Neutrophil (primary cell): Measurements from ENCODE around the gene CLINT1.

Experiments
- H3K27ac ChIP-seq: fragments of 200-600 bp; sonication (generic); 2 replicates; pipeline ENCODE4 v1.5.1; 2016; ENCODE audit warnings: mild to moderate bottlenecking, moderate library complexity
- H3K27me3 ChIP-seq: fragments of 200-600 bp; sonication (generic); 2 replicates; pipeline ENCODE4 v1.6.0; 2016; ENCODE audit warnings: mild to moderate bottlenecking
- H3K36me3 ChIP-seq: fragments of 200-600 bp; sonication (generic); 2 replicates; pipeline ENCODE4 v1.5.1; 2017
- H3K4me1 ChIP-seq, 2 experiments: fragments of 200-600 bp in 1 of 2; sonication (generic) in 1 of 2; 1 replicate in 1 of 2; 2 replicates in 1 of 2; pipeline versions ENCODE4 v1.5.1 to v1.6.1; 2013 to 2016; ENCODE audit warnings: low read depth in 1 of 2, low read length in 1 of 2, mild to moderate bottlenecking in 1 of 2, moderate library complexity in 1 of 2; ENCODE audit not compliant: control insufficient read depth in 1 of 2, insufficient read depth in 1 of 2
- H3K4me3 ChIP-seq, 2 experiments: fragments of 200-600 bp in 1 of 2; sonication (generic) in 1 of 2; 1 replicate in 1 of 2; 2 replicates in 1 of 2; pipeline ENCODE4 v1.5.1; 2013 to 2016; ENCODE audit warnings: low read depth in 1 of 2, low read length in 1 of 2, mild to moderate bottlenecking in 1 of 2, moderate library complexity in 1 of 2
- H3K9me3 ChIP-seq: fragments of 200-600 bp; sonication (generic); 2 replicates; pipeline ENCODE4 v1.5.1; 2016
- TF ChIP-seq, protein P1 (sequence below): fragments of 200-600 bp; sonication (generic); IDR thresholded peaks from 2 replicates; pipeline ENCODE4 v1.5.1; 2016; ENCODE audit warnings: antibody characterized with exemption

The CLINT1 gene

DNA sequence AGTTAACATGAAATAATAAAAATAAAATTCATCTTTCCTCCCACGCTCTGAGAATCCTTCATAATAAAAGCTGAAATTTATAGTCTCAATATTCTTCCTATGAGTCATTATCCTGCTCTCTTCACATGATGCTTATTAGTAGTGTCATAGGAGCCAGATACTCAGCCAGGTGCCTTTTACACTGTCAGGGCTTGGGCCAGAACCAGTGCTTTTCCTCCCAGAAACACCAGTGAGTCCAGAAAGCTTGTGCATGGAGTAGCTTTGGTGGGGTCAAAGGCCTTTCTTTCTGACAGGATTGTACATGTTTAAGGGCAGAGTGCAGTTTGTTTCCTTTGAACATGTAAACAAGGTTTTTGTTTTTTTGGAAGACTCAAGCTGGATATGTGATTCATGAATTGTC lies 108.6 kb downstream of the CLINT1 start:
- Histone ChIP-seq H3K9me3 (no peaks in the 10 kb centered on the region), H3K4me3 (no peak overlapping the region), H3K27me3 (no peaks in the 10 kb centered on the region), H3K36me3 (peaks cover 12% of the 10 kb centered on the region), H3K27ac (no peak overlapping the region), H3K4me1 (no peaks in the 10 kb centered on the region)
- TF ChIP-seq, protein P1, sequence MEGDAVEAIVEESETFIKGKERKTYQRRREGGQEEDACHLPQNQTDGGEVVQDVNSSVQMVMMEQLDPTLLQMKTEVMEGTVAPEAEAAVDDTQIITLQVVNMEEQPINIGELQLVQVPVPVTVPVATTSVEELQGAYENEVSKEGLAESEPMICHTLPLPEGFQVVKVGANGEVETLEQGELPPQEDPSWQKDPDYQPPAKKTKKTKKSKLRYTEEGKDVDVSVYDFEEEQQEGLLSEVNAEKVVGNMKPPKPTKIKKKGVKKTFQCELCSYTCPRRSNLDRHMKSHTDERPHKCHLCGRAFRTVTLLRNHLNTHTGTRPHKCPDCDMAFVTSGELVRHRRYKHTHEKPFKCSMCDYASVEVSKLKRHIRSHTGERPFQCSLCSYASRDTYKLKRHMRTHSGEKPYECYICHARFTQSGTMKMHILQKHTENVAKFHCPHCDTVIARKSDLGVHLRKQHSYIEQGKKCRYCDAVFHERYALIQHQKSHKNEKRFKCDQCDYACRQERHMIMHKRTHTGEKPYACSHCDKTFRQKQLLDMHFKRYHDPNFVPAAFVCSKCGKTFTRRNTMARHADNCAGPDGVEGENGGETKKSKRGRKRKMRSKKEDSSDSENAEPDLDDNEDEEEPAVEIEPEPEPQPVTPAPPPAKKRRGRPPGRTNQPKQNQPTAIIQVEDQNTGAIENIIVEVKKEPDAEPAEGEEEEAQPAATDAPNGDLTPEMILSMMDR: no peak

DNA sequence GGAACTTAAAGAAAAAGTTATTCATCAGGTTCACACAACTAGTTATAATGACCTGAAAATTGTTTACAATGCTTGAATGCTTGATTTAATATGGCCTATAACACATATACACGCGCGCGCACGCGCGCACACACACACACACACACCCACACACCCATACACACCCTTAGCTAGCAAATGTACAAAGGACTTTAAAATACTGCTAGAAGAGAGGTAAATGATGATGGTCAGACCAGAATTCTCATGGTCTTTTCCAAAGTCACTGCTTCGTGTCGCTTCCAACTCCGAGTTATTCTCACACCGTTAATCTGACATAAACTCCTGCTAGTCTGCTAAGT lies 109.5 kb downstream of the CLINT1 start:
- Histone ChIP-seq H3K27me3 (no peaks in the 10 kb centered on the region), H3K36me3 (peaks cover 5% of the 10 kb centered on the region), H3K9me3 (no peaks in the 10 kb centered on the region), H3K4me3 (no peak overlapping the region), H3K27ac (no peak overlapping the region), H3K4me1 (peaks cover 4 to 5% of the 10 kb centered on the region in 2 experiments)
- TF ChIP-seq, protein P1: no peak

DNA sequence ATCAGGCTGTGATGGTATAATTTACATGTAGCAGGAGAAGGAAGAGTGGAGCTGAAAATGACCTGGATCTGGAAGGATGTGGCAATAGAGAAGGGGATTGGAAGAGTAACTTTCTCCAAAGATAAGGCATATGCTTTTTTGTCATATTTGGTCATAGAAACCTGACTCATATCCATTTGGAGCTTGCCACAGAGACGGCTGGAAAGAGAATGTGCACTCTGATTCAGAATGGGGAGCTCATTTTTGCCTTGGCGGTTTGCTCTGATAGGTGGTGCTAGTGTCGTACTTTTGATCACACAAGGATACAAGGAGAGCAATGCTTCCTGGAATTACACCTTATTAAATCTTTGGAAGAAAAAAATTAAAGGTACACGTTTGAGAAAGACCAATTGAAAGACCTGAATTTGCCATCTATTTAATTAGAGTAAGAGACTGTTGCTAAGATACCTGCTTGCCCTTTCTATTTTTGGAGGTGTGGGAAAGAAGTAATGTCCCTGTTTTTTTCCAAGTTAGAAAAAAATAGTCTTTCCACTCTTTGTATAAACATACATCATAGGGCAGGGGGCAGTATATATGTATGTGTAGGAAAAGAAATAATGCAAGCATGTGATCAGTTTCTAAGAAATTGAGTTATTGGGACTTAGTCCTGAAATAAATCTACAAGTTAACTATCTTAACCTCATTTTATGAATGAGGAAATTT lies 110.0 kb downstream of the CLINT1 start:
- no peak overlapping the region for H3K27ac ChIP-seq
- TF ChIP-seq, protein P1: no peak

DNA sequence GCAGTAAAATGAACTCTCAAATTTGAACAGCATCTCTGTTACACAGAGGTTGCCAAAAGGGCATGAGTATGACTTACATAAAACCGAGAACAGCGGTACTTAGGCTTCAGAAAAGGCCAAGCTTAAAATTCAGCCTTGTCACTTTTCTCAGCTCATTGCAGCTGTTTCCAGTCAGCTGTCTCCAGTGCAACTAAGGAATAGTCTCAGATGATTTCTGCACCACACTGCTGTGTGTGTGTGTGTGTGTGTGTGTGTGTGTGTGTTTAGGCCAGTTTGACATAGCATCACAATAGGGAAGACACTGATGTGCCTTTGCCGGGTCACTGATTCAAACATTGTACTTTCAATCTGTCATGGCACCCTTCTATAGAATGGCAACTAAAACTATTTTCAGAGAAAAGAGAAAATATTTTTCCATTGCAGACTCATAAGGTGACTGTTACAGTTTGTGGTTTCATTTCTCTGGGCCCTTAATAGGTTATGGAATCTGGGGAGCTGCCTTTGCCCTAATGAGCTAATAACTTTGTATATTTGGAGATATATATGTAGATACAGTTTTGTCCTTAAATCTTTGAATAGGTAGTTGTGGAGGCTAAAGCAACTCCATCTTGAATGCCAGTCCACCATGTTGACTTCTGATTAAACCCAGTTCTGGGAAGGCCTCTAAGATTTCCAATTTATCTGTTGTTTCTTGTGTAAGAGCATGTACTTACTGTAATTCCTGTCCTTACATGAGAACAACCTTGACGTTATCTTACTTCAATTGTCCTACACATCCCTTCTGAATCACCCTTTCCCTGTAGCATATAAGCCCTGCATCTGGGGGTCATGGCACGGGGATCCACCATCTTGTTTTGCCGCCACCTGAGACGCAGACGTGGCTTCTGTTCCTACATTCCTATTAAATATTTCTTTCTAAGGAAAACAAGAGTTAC lies 110.9 kb downstream of the CLINT1 start:
- Histone ChIP-seq H3K27ac (no peak overlapping the region), H3K27me3 (no peaks in the 10 kb centered on the region), H3K9me3 (no peaks in the 10 kb centered on the region), H3K4me3 (no peak overlapping the region), H3K4me1 (peaks cover 13% of the 10 kb centered on the region in 2 experiments), H3K36me3 (peaks cover 5% of the 10 kb centered on the region)
- TF ChIP-seq, protein P1: no peak

More for the DNA sequence above, 110.0 kb downstream of the CLINT1 start:
- Histone ChIP-seq H3K4me1 (peaks cover 9 to 10% of the 10 kb centered on the region in 2 experiments), H3K9me3 (no peaks in the 10 kb centered on the region), H3K36me3 (peaks cover 5% of the 10 kb centered on the region), H3K4me3 (no peak overlapping the region), H3K27me3 (no peaks in the 10 kb centered on the region)

DNA sequence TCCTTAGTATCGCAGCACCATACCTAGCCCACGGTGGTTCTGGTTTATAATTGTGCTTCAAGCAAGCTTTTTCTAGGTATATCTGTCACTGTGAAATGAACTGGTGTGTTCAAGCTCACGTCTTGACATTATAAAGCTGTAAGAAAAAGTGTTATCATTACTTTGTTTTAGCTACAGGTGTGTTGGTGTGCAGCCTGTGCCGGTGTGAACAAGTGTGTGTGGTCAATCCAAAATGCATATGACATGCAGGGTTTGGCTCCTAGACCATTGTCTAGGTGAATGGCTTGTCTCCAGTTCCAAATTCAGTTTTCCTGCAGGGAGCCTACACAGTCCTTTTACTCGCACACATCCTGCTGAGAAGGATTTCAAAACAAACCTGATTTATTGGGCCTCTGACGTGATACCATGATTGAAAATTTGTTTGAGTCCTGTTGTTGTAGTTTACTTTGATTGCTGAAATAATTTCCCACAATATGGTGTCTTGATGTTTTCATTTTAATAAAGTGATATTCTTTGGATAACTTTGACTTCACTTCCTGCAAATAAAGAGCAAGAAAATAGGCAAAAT lies 111.7 kb downstream of the CLINT1 start:
- no peaks in the 10 kb centered on the region for H3K27me3 ChIP-seq
- H3K9me3 ChIP-seq: no peaks in the 10 kb centered on the region
- H3K4me3 ChIP-seq: no peak overlapping the region
- peaks cover 14 to 16% of the 10 kb centered on the region in 2 experiments for H3K4me1 ChIP-seq
- H3K36me3 ChIP-seq: peaks cover 2% of the 10 kb centered on the region
- TF ChIP-seq, protein P1: no peak
- no peak overlapping the region for H3K27ac ChIP-seq
